K562 (cell line): ENCODE measurements around the gene ISG20L2.

Source experiments
- EZH2 ChIP-seq: IDR thresholded peaks from 2 replicates; pipeline ENCODE4 v1.6.1; 2012; ENCODE audit warnings: low read depth, mild to moderate bottlenecking, inconsistent platforms, low read length, borderline replicate concordance
- MTF1 ChIP-seq: fragments of 250-450 bp; sonication (Bioruptor Pico); IDR thresholded peaks from 2 replicates; pipeline ENCODE4 v1.9.0; 2021; ENCODE audit warnings: moderate library complexity, mild to moderate bottlenecking, inconsistent platforms, borderline replicate concordance
- NFE2L1 ChIP-seq: fragments of 450-650 bp; IDR thresholded peaks from 2 replicates; pipeline ENCODE4 v1.6.1; 2016; ENCODE audit warnings: missing genetic modification characterization, low read depth, mild to moderate bottlenecking, missing compliant biosample characterization, moderate library complexity, borderline replicate concordance
- NUFIP1 ChIP-seq: fragments of 450-650 bp; IDR thresholded peaks from 2 replicates; pipeline ENCODE4 v1.6.1; 2018; ENCODE audit not compliant: partially characterized antibody
- RNF2 ChIP-seq: sonication (generic); IDR thresholded peaks from 2 replicates; pipeline ENCODE4 v1.6.1; 2016
- ZC3H11A ChIP-seq: IDR thresholded peaks from 2 replicates; pipeline ENCODE4 v1.6.1; 2012; ENCODE audit warnings: low read depth, low read length, improper control_type of control experiment
- ZEB2 ChIP-seq: fragments of 450-650 bp; IDR thresholded peaks from 2 replicates; pipeline ENCODE4 v1.6.1; 2016
- ZNF780A ChIP-seq: fragments of 250-450 bp; sonication (Bioruptor Pico); IDR thresholded peaks from 2 replicates; pipeline ENCODE4 v1.5.0; 2021; ENCODE audit warnings: mild to moderate bottlenecking
- TF ChIP-seq, protein P1 (sequence below), 3 experiments: IDR thresholded peaks in 2 of 3; conservative IDR thresholded peaks in 1 of 3; 2 replicates each; pipeline ENCODE4 v1.5.1; 2011 to 2012; ENCODE audit warnings: low read length in 3 of 3, mild to moderate bottlenecking in 3 of 3, control low read depth in 2 of 3, improper control_type of control experiment in 1 of 3, inconsistent platforms in 1 of 3, low read depth in 1 of 3, mixed read lengths in 1 of 3, moderate library complexity in 1 of 3; ENCODE audit not compliant: insufficient read depth in 2 of 3

DNA sequence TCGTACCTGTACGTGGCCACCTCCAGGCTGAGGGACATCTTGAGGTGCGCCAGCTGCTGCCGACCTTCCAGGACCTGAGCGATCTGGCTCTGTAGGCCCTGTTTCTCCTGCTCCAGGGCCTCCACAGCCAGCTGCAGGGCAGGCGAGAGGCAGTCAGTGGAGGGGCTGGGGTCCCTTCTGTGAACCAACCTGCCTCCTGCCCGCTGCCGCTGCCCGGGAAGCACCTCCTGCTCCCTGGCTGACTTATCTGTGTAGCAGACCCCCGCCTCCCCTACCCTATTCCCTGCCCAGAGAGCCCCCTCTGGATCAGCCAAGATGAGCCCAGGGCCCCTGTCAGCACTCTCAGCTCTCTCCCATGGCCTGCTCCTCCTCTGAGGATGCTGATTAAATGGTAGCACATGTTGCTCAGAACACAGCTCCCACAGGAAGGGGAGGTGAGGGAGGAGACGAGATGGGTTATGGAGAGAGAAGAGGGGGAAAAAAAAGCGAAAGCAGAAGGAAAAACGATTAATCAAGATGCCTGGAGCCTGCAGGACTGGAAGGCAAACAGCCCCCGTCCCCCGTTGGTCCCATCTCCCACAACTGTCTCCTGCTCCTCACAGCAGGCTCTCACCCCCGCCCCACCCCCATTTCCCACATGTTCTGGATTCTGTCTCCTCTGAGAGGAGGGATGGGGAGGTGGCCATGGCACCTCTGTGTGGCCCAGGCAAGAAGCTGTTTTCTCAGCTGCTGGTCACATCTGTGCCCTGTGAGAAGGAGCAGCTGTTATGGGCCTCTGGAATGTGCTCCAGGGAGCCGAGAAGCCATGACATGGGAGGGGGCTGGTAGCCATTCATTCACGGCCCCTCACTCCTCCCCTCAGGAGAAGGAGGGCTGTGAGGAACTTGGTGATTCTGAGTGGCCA lies 53.1 kb downstream of the ISG20L2 start:
- TF ChIP-seq RNF2 (no peak), EZH2 (no peak), MTF1 (CRISPR knock-in tag) (no peak), ZEB2 (no peak), ZNF780A (CRISPR knock-in tag) (no peak), ZC3H11A (no peak), NFE2L1 (tag) (no peak), NUFIP1 (no peak)
- TF ChIP-seq, protein P1, sequence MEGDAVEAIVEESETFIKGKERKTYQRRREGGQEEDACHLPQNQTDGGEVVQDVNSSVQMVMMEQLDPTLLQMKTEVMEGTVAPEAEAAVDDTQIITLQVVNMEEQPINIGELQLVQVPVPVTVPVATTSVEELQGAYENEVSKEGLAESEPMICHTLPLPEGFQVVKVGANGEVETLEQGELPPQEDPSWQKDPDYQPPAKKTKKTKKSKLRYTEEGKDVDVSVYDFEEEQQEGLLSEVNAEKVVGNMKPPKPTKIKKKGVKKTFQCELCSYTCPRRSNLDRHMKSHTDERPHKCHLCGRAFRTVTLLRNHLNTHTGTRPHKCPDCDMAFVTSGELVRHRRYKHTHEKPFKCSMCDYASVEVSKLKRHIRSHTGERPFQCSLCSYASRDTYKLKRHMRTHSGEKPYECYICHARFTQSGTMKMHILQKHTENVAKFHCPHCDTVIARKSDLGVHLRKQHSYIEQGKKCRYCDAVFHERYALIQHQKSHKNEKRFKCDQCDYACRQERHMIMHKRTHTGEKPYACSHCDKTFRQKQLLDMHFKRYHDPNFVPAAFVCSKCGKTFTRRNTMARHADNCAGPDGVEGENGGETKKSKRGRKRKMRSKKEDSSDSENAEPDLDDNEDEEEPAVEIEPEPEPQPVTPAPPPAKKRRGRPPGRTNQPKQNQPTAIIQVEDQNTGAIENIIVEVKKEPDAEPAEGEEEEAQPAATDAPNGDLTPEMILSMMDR (IDR thresholded peaks at IDR 0.05 in 2 of 3, conservative IDR thresholded peaks at IDR 0.05 in 1 of 3; ENCODE audit: insufficient read depth in 2 of 3, low read depth in 1 of 3, low read length in 3 of 3) = no peak
